AG09309 (cell line): ENCODE results near the gene NUDT2.
"Not testable (repeated sequence)": the region's sequence is repeated elsewhere in the genome, so short reads cannot be mapped to it uniquely, and the experiment has no call there.

Source experiments
- DNase-seq: peaks from one replicate; pipeline ENCODE4 v3.0.0-alpha.2; 2010; ENCODE audit warnings: low read depth
- H3K4me3 ChIP-seq: 2 replicates; pipeline ENCODE4 v1.5.1; 2011; ENCODE audit warnings: mild to moderate bottlenecking, low read depth, low read length, moderate library complexity; ENCODE audit not compliant: control insufficient read depth
- TF ChIP-seq, protein P1 (sequence below): IDR thresholded peaks from 2 replicates; pipeline ENCODE4 v1.5.1; 2011; ENCODE audit warnings: mild to moderate bottlenecking, low read depth, low read length, inconsistent platforms; ENCODE audit not compliant: insufficient read depth, control insufficient read depth; ENCODE audit errors: missing control alignments

NUDT2 gene

GRCh38 chr9:34343605-34344004 lies 14.2 kb downstream of the NUDT2 start:
- TF ChIP-seq, protein P1, sequence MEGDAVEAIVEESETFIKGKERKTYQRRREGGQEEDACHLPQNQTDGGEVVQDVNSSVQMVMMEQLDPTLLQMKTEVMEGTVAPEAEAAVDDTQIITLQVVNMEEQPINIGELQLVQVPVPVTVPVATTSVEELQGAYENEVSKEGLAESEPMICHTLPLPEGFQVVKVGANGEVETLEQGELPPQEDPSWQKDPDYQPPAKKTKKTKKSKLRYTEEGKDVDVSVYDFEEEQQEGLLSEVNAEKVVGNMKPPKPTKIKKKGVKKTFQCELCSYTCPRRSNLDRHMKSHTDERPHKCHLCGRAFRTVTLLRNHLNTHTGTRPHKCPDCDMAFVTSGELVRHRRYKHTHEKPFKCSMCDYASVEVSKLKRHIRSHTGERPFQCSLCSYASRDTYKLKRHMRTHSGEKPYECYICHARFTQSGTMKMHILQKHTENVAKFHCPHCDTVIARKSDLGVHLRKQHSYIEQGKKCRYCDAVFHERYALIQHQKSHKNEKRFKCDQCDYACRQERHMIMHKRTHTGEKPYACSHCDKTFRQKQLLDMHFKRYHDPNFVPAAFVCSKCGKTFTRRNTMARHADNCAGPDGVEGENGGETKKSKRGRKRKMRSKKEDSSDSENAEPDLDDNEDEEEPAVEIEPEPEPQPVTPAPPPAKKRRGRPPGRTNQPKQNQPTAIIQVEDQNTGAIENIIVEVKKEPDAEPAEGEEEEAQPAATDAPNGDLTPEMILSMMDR, result no peak
- no peak for DNase-seq
- no peak overlapping the region for H3K4me3 ChIP-seq

DNA sequence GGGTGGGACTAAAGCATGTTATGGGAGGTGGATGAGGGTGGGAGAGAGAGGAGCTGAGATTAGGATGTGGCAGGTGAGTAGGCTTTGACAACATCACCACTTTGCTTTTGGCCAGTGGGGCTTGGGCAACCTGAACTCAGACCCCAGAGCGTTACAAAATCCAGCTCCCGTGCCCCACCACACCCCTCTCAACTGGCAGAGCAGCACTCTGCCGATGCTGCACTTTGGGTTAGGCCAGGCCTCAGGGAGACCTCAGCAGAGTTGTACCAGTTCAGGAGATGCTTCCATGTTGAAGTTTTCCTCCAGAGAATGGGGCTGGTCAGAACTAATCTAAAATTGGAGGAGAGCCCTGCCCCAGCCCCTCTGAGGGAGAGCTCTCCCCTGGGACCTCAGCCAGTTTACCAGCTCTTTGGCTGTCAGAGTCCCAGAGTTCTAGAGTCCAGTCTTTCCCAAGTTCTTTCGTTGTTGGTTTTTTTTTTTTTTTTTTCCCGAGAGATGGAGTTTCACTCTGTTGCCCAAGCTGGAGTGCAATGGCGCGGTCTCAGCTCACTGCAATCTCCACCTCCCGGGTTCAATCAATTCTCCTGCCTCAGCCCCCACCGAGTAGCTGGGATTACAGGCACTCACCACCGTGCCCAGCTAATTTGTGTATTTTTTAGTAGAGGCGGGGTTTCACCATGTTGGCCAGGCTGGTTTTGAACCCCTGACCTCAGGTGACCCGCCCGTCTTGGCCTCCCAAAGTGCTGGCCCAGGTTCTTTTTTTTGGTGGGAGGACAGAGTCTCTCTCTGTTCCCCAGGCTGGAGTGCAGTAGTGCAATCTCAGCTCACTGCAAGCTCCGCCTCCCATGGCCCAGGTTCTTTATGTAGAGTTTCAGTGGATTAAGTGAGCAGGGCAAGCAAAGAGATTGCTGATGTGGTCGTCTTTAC lies 17.8 kb downstream of the NUDT2 start:
- no peak for DNase-seq
- no peak overlapping the region for H3K4me3 ChIP-seq
- TF ChIP-seq, protein P1, result no peak

GRCh38 chr9:34347800-34348158 lies 18.4 kb downstream of the NUDT2 start:
- TF ChIP-seq, protein P1, result no peak
- no peak for DNase-seq
- H3K4me3 ChIP-seq, result no peak overlapping the region

DNA sequence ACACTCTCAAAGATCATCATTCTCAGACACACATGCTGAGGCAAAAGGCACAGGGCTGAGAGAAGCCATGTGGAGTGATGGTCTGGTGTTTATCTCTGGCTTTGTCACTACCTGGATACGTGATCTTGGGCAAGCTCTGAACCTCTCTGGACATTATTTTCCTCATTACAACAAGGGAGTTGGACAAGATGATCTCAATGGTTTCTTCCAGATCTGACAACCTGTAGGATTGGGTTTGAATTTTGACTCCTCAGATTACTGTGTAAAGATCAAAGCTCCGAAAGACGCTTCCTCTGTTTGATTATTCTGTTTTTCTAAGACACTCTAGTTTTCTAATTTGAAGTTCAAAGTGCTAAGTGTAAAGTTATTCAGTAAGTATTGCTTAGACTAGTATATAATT lies 20.0 kb downstream of the NUDT2 start:
- DNase-seq, result no peak
- H3K4me3 ChIP-seq, result no peak overlapping the region
- TF ChIP-seq, protein P1, result no peak

DNA sequence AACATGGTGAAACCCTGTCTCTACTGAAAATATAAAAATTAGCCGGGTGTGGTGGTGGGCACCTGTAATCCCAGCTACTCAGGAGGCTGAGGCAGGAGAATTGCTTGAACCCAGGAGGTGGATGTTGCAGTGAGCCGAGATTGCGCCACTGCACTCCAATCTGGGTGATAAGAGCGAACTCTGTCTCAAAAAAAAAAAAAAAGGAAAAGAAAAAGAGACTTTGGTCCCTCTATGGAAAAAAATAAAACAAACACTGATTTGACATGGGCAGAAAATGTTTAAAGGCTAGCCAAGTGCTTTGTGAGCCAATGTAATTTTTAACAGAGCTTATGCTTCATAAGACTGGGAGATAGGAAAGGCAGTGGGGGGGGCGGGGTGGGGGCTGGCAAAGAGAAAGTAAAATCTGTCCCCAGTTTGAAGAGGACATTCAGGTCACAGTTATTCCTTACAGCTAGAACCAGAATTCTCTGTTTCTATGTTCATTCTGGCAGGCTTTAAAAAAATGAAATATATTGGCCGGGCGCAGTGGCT lies 22.8 kb downstream of the NUDT2 start:
- H3K4me3 ChIP-seq, DNase-seq: not testable (repeated sequence)

DNA sequence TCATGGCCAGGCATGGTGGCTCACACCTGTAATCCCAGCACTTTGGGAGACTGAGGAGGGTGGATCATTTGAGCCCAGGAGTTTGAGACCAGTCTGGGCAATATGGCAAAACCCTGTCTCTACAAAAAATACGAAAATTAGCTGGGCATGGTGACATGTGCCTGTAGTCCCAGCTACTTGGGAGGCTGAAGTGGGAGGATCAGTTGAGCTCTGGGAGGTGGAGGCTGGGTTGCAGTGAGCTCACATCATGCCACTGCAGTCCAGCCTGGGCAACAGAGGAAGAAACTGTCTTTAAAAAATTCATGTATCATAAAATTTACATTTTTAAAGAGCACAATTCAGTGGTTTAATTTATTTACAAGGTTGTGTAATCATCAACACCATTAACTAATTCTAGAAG lies 23.6 kb downstream of the NUDT2 start:
- DNase-seq, H3K4me3 ChIP-seq: not testable (repeated sequence)

DNA sequence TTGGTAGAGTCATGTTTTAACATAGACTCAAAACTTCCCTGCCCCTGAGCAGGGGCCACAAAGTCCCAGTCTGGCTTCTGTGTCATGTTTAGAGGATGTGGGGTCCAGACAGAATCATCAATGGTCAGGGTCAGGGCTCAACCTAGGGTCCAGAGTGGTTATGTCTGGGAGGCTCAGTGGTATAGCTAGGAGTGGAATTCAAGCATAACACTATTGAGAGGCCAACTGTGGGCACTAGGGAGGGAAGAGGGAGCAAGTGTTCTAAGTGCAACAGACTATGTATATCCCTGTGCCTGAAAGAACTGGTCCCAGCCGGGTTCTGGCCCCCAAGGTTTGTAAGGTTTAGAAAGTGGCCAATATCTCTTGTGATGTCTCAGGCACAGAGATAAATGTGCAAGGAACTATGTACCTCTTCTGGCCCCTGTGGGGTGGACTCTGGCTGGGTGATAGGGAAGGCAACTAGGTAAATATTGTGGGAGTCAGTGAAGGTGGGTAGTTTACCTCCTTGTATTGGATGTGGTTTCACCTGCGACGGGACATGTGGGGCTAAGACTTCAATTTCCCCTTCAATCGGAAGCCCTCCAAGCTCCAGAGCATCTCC lies 33.3 kb downstream of the NUDT2 start:
- TF ChIP-seq, protein P1, result no peak

More for the DNA sequence above, 33.3 kb downstream of the NUDT2 start:
- no peak overlapping the region for H3K4me3 ChIP-seq
- no peak for DNase-seq
